ENCODE results near the gene ETV7.
"Not testable (repeated sequence)": the region's sequence is repeated elsewhere in the genome, so short reads cannot be mapped to it uniquely, and the experiment has no call there.

The ETV7 gene

GRCh38 chr6:36343109-36343680 lies 44.3 kb downstream of the ETV7 start:
- no peak for DNase-seq (ENCODE audit: low read depth in 2 of 3, low spot score in 1 of 3)

- peak; percentile 49 to 77 (median 70) for DNase-seq (ENCODE audit: low read depth in 2 of 3, low spot score in 1 of 3)
These were observed 46.6 kb downstream of the ETV7 start for GRCh38 chr6:36340618-36341454.

- DNase-seq (ENCODE audit: low read depth in 2 of 3, low spot score in 1 of 3), result no peak
These were observed 47.2 kb downstream of the ETV7 start for GRCh38 chr6:36340306-36340617.

- DNase-seq (ENCODE audit: low read depth in 2 of 3, low spot score in 1 of 3), result no peak
These were observed 48.3 kb downstream of the ETV7 start for GRCh38 chr6:36339146-36339545.

GRCh38 chr6:36338223-36338622 lies 49.2 kb downstream of the ETV7 start:
- DNase-seq (ENCODE audit: low read depth in 2 of 3, low spot score in 1 of 3), result not testable (repeated sequence)

- DNase-seq (ENCODE audit: low read depth in 2 of 3, low spot score in 1 of 3), result no peak
These were observed 49.7 kb downstream of the ETV7 start for GRCh38 chr6:36337814-36338213.

GRCh38 chr6:36336779-36337241 lies 50.7 kb downstream of the ETV7 start, which contains the start of gene BNIP5:
Gene BNIP5 (minus strand): TSS chr6:36336888. CDS start chr6:36330690, 6,198 bp downstream.
- DNase-seq (ENCODE audit: low read depth in 2 of 3, low spot score in 1 of 3), result no peak

- DNase-seq (ENCODE audit: low read depth in 2 of 3, low spot score in 1 of 3), result no peak
These were observed 51.2 kb downstream of the ETV7 start for GRCh38 chr6:36336208-36336710.

GRCh38 chr6:36335465-36336207 lies 51.8 kb downstream of the ETV7 start:
- no peak for DNase-seq (ENCODE audit: low read depth in 2 of 3, low spot score in 1 of 3)

DNA sequence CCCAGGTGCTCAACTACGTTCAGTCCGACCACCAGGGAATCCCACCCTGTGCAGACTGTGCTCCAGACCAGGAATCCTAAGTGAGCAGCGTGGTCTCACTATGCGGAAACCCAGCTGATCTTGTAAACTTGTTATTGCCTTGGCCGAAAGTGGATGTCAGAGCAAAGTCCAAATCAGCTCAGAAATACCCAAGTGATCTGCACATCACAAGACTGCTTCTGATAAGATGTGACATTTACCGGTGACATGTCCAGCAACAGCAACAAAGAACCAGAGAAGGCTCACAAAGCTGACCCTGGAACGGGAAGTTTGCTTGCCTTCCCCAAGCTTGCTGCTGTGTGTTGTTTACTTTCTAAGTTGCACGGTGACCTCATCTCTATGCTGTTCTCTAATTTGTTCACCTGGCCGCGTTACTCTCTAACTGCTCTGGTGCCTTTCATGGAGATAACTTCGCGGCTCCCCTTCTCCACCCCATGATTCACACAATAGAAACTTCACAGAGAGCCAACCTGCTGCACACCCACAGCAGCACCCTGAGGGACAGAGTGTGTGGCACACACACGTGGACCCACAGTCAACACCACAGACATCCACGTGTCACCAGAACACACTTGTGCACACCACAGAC lies 52.5 kb downstream of the ETV7 start:
- DNase-seq (ENCODE audit: low read depth in 2 of 3, low spot score in 1 of 3), result no peak

DNA sequence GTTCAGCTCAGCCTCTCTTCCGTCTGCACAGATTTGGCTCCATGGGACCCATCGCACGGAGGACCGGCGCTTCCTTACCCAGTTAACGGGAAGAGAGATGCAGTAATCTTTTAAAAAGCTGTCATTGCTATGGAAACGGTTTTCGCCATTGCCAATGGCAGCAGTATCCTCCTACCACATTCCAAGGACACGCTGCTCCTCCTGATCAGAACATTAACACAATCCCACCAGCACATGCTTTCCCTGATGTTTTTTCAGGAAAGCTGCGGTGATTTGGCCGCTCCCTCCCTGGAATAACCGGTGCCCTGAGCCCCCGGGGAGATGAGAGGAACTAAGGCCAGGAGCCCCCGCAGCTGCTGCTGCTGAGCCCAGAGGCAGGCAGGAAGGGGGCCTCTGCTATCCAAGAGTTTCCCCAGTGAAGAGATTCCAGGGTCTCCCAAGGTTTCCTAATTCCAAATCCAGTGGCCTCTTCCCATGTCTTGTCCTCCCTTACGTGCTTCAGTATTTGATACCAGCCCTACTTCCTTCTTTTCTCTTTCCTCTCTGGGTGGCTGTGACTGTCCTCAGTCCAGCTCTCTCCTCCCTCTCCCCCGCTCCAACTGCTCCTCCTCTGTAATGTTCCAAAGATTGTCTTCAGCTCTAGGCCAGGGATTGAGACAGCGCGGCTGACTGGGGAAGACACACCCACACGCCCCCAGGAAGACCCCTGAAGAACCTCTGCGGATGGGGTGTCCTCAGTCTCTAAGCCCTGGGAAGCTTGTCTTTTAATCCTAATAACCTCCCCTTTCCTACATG lies 53.3 kb downstream of the ETV7 start:
- no peak for DNase-seq (ENCODE audit: low read depth in 2 of 3, low spot score in 1 of 3)

- no peak for DNase-seq (ENCODE audit: low read depth in 2 of 3, low spot score in 1 of 3)
These were observed 54.1 kb downstream of the ETV7 start for GRCh38 chr6:36333171-36333895.

- DNase-seq (ENCODE audit: low read depth in 2 of 3, low spot score in 1 of 3), result no peak
These were observed 56.1 kb downstream of the ETV7 start for GRCh38 chr6:36331381-36331780.

GRCh38 chr6:36330366-36330765 lies 57.1 kb downstream of the ETV7 start:
- no peak for DNase-seq (ENCODE audit: low read depth in 2 of 3, low spot score in 1 of 3)

GRCh38 chr6:36329798-36330291 lies 57.6 kb downstream of the ETV7 start:
- DNase-seq (ENCODE audit: low read depth in 2 of 3, low spot score in 1 of 3), result no peak

DNA sequence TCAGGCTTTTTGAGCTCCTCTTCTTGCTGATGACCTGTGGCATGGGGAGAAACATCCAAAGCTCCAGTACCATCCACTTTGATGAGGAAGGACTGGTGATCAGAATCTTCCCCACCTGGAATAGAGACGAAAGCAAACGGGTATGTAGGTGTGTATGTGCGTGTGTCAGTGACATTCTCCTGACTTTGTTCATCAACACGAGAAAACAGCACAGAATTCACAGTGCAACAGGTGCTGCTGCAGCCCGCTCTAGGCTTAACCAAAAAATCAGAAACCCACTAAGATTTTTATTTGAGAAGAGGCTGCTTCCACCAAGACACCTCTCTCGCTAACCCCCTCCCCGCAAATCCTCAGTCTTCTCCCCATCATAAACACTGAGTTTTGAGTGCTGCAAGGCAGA lies 58.9 kb downstream of the ETV7 start:
- no peak for DNase-seq (ENCODE audit: low read depth in 2 of 3, low spot score in 1 of 3)

GRCh38 chr6:36327919-36328236 lies 59.6 kb downstream of the ETV7 start:
- DNase-seq (ENCODE audit: low read depth in 2 of 3, low spot score in 1 of 3), result no peak

DNA sequence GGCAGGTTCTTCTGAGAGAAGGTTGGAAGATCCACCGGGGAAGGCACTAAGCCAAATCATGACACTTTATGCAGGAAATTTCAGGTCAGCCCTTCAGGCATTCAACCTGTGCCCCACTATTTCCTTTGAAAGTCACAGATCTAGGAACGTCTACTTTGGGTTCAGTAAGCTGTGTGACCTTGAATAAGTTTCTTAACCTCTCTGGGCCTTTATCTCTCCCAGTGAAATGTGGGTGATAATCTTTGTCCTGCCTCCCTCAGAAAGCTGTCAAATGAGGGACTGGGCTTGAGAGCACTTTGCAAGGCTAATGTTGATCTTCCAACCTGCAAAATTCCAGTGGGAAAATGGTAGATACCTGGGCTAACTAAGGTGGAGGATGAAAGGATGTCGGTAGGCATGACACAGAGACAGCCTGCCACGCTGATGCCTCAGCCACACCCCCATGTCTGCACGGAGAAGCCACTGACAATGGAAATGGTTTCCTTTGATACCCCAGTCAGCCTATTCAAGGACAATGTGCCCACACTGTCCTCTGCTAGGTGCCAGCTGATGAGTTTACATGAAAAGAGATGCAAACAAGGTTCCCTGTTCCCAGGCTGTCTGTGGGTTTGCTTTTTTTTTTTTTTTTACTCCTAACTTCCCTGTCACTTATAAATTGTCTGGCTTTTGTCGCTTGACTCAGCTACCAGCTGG lies 60.1 kb downstream of the ETV7 start:
- no peak for DNase-seq (ENCODE audit: low read depth in 2 of 3, low spot score in 1 of 3)

DNA sequence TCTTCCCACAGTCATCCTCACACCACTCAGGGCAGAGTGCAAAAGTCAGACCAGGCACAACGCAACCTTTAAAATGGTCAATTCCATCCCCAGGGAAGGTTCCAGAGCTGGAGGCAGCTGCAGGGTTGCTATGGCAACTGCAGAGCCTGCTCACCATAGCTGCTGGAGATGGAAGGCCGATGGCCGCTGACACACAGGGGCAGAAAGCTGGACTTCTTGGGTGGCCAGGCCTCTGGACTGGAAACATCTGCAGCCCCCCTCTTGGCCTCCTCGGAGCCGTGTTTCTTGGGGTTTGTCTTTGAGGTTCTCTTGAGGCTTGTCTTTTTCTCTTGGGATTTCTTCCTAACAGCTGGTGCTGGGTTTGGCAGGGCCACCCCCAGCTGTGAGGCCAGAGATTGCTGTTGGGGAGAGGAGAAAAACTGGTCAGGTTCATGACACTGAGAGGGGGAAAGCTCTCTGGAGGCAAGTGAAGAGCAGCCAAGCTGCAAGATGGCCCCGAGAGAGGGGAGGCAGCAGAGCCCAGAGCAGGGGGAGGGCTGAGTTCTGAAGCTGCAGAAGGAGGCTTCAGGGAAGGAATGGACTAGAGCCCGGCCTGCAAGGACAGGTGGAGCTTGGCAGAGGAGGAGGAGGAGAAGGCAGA lies 61.0 kb downstream of the ETV7 start:
- DNase-seq (ENCODE audit: low read depth in 2 of 3, low spot score in 1 of 3), result no peak

All from stimulated activated CD4-positive, alpha-beta T cell treated with anti-CD3 and anti-CD28 coated beads, Interleukin-12 subunit alpha, Interleukin-12 subunit beta, amount 100 ng/mL, for 48 hours (primary cell).